Gastroesophageal sphincter (tissue), 3 donors: ENCODE results near the gene PIGX.

ENCODE experiments used
- POLR2AphosphoS5 ChIP-seq: sonication (generic); formaldehyde crosslinking; IDR thresholded peaks from one replicate; pipeline ENCODE4 v1.6.1; 2017; ENCODE audit warnings: antibody characterized with exemption
- TF ChIP-seq, protein P1 (sequence below), 4 experiments: fragments of 200-600 bp in 2 of 4; fragments of 450-650 bp in 2 of 4; sonication (generic) in 1 of 4; IDR thresholded peaks; one replicate each; pipeline ENCODE4 v1.5.1; 2017 to 2019; ENCODE audit warnings: antibody characterized with exemption in 4 of 4, mild to moderate bottlenecking in 2 of 4, moderate library complexity in 2 of 4

GRCh38 chr3:196706731-196707130, 5.4 kb upstream of the PIGX start:
- TF ChIP-seq, protein P1, sequence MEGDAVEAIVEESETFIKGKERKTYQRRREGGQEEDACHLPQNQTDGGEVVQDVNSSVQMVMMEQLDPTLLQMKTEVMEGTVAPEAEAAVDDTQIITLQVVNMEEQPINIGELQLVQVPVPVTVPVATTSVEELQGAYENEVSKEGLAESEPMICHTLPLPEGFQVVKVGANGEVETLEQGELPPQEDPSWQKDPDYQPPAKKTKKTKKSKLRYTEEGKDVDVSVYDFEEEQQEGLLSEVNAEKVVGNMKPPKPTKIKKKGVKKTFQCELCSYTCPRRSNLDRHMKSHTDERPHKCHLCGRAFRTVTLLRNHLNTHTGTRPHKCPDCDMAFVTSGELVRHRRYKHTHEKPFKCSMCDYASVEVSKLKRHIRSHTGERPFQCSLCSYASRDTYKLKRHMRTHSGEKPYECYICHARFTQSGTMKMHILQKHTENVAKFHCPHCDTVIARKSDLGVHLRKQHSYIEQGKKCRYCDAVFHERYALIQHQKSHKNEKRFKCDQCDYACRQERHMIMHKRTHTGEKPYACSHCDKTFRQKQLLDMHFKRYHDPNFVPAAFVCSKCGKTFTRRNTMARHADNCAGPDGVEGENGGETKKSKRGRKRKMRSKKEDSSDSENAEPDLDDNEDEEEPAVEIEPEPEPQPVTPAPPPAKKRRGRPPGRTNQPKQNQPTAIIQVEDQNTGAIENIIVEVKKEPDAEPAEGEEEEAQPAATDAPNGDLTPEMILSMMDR (IDR thresholded peaks at IDR 0.05): no peak
- no peak for TF ChIP-seq POLR2AphosphoS5
